ENCODE measurements around the gene MISP.

Gene MISP

DNA sequence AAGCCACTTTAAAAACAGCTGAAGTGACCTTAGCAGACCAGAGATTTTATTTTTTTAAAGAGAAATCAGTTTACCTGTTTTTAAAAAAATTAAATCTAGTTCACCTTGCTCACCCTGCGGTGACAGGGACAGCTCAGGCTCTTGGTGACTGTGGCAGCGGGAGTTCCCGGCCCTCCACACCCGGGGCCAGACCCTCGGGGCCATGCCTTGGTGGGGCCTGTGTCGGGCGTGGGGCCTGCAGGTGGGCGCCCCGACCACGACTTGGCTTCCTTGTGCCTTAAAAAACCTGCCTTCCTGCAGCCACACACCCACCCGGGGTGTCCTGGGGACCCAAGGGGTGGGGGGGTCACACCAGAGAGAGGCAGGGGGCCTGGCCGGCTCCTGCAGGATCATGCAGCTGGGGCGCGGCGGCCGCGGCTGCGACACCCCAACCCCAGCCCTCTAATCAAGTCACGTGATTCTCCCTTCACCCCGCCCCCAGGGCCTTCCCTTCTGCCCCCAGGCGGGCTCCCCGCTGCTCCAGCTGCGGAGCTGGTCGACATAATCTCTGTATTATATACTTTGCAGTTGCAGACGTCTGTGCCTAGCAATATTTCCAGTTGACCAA lies 60.1 kb downstream of the MISP start:
- H3K36me3 Mint-ChIP-seq (ENCODE audit: insufficient read depth): peaks cover 93% of the 10 kb centered on the region
- H3K27me3 Mint-ChIP-seq: no peaks in the 10 kb centered on the region

DNA sequence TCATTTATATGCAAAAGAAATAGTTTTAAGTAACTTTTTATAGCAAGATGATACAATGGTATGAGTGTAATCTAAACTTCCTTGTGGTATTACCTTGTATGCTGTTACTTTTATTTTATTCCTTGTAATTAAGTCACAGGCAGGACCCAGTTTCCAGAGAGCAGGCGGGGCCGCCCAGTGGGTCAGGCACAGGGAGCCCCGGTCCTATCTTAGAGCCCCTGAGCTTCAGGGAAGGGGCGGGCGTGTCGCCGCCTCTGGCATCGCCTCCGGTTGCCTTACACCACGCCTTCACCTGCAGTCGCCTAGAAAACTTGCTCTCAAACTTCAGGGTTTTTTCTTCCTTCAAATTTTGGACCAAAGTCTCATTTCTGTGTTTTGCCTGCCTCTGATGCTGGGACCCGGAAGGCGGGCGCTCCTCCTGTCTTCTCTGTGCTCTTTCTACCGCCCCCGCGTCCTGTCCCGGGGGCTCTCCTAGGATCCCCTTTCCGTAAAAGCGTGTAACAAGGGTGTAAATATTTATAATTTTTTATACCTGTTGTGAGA lies 60.7 kb downstream of the MISP start:
- H3K4me3 Mint-ChIP-seq: peak overlapping the region in 1 of 2 donors; percentile 8
- peaks cover 95% of the 10 kb centered on the region for H3K36me3 Mint-ChIP-seq (ENCODE audit: insufficient read depth)

More for the DNA sequence above, 60.1 kb downstream of the MISP start:
- Mint-ChIP-seq H3K4me3 (peak overlapping the region in 1 of 2 donors; percentile 8), H3K27ac (peak overlapping the region in 1 of 2 donors; percentile 87), H3K9me3 (peaks cover 0 to 5% of the 10 kb centered on the region in 2 donors), H3K4me1 (ENCODE audit: low read depth in 2 of 2) (peaks cover 0 to 9% of the 10 kb centered on the region in 2 donors)
- ATAC-seq (replicated peaks): no peak
- DNase-seq: no peak

DNA sequence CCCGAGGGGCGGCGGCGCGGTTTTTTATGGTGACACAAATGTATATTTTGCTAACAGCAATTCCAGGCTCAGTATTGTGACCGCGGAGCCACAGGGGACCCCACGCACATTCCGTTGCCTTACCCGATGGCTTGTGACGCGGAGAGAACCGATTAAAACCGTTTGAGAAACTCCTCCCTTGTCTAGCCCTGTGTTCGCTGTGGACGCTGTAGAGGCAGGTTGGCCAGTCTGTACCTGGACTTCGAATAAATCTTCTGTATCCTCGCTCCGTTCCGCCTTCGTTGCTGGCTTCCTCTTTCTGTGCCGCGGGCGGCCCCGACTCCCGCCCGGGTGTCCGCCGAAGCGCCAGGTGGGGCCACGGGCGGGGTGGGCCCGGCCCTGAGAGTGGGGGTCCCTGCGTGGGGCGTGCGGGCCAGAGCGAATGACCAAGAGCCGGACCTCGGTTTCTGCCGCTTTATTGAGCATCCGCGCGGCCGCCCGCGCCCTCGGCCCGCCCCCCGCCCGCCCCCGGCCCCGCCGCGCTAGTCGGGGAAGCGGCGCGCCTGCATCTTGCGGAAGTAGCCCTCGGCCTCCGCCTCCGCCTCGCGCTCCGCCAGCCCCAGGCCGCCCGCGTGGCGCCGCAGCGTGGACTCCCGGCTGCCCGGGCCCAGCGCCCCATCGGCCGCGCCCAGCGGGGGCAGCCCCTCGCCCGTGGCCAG lies 61.3 kb downstream of the MISP start:
- DNase-seq (no peak), ATAC-seq (replicated peaks) (no peak)
- H3K27ac Mint-ChIP-seq: peak overlapping the region in 1 of 2 donors; percentile 87
- H3K27me3 Mint-ChIP-seq: no peaks in the 10 kb centered on the region
- peaks cover 95% of the 10 kb centered on the region for H3K36me3 Mint-ChIP-seq (ENCODE audit: insufficient read depth)
- peaks cover 4 to 6% of the 10 kb centered on the region in 2 donors for H3K4me1 Mint-ChIP-seq (ENCODE audit: low read depth in 2 of 2)
- peaks cover 4 to 16% of the 10 kb centered on the region in 2 donors for H3K9me3 Mint-ChIP-seq
- H3K4me3 Mint-ChIP-seq: no peak overlapping the region

More for the DNA sequence above, 60.7 kb downstream of the MISP start:
- ATAC-seq (replicated peaks) (no peak), DNase-seq (no peak)
- Mint-ChIP-seq H3K27ac (peak overlapping the region in 1 of 2 donors; percentile 87), H3K9me3 (peaks cover 3 to 11% of the 10 kb centered on the region in 2 donors), H3K27me3 (no peaks in the 10 kb centered on the region), H3K4me1 (ENCODE audit: low read depth in 2 of 2) (peaks cover 3 to 9% of the 10 kb centered on the region in 2 donors)

DNA sequence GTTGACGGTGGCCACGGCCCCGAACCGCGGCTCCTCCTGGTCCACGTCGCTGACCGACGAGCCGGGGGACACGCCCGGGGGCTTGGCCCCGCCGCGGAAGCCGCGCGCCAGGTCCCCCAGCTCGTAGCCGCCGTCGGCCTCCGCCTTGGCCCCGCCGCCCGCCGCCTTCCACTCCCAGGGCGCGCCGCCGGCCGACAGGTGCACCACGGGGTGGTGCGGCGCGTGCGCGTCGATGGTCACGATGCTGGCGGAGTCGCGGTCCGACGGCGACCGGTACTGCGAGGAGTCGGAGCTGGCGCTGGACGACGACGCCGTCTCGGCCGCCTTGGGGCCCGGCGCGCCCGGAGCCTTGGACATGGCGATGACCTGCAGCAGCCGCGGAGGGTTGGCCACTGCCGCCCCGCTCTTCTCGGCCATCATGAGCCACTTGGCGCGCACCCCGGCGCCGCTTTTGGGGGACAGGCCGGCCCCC lies 61.9 kb downstream of the MISP start:
- Mint-ChIP-seq H3K9me3 (peaks cover 4 to 16% of the 10 kb centered on the region in 2 donors), H3K4me3 (no peak overlapping the region), H3K4me1 (ENCODE audit: low read depth in 2 of 2) (peaks cover 3 to 4% of the 10 kb centered on the region in 2 donors), H3K36me3 (ENCODE audit: insufficient read depth) (peaks cover 95% of the 10 kb centered on the region), H3K27me3 (no peaks in the 10 kb centered on the region), H3K27ac (no peak overlapping the region)
- ATAC-seq (replicated peaks) (no peak), DNase-seq (no peak)

DNA sequence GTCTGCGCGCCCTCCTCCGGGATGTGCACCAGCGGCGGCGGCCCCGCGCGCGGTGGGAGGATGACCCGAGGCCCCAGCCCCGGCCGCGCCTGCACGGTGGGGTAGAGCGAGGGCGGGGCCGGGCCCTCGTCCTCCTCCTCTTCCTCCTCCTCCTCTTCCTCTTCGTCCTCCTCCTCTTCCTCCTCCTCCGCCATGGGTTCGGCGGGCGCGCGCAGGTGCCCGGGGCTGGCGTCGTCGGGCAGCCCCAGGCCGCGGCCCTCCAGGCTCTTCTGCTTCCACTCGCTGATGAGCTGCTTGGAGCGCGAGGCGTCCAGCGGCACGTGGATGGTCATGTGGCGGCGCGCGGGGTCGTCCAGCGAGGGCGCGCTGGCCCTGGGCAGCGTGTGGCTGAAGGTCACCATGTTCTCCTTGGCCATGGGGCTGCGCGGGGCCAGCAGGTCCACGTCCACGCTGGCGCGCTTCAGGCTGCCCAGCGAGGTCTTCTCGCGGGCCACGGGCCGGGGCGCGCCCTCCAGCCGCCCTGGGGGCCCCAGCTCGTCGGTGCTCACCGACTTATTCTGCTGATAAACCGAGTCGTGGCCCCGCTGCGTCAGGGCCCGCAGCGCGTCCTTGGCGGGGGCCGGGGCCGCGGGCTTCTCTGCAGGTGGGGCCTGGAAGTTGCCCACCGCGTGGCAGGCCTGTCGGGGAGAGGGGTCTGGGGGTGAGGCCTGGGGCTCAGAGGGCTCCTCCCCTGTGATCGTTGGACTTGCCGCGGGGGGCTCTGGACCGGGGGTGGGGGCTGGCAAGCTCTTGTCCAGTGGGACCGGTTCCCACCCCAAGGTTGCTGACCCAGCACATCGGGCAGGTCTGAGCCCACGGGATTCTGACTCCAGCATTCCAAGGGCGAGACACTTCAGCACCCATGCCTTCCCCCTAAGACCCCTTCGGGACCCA lies 62.6 kb downstream of the MISP start:
- Mint-ChIP-seq H3K4me1 (ENCODE audit: low read depth in 2 of 2) (peaks cover 3 to 4% of the 10 kb centered on the region in 2 donors), H3K4me3 (peak overlapping the region in 1 of 2 donors; percentile 29), H3K27me3 (no peaks in the 10 kb centered on the region), H3K9me3 (peaks cover 4 to 16% of the 10 kb centered on the region in 2 donors), H3K36me3 (ENCODE audit: insufficient read depth) (peaks cover 91% of the 10 kb centered on the region), H3K27ac (peak overlapping the region; percentile 38 to 92)
- ATAC-seq (replicated peaks) (no peak), DNase-seq (no peak)
